LoVo (cell line): ENCODE results near the gene SETD3.

ENCODE experiments used
- DNase-seq: peaks from one replicate; pipeline ENCODE4 v3.0.0-alpha.2; 2016; ENCODE audit warnings: low spot score

The SETD3 gene

DNA sequence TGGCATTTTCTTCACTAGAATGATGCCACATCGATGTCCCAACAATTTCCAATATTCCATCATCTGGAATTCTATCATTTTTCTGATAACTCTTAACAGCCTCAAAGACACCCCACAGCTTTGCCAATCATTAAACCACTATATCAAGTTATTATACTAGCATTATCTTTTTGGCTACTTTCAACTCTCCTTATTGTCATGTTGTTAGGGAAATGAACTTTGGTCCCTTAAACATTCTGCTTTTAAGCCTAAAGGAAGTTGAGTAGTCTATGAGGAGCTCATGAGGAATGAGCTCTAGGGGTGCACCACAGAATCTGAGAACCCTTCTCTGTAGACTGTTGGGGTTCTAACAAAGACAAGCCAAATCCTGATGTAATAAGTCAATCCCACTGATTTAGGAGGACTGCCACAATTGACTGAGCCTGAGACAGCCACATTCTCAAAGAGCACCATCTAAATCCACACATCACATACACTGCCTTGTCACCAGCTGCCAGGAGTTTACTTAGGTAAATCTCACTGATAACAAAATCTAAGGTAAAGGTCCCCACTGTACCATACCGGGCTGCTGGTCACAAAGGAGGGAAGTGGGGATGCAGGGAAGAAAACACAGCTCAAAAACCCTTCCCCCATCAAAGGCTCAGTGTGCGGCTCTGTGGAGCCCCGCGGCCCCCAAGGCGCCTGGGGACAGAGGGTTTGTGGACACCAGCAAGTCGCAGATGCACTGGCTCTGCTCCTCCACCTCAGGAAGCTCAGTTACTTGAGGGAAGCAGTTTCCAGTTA, 58.2 kb downstream of the SETD3 start:
- DNase-seq: peak; percentile 30

DNA sequence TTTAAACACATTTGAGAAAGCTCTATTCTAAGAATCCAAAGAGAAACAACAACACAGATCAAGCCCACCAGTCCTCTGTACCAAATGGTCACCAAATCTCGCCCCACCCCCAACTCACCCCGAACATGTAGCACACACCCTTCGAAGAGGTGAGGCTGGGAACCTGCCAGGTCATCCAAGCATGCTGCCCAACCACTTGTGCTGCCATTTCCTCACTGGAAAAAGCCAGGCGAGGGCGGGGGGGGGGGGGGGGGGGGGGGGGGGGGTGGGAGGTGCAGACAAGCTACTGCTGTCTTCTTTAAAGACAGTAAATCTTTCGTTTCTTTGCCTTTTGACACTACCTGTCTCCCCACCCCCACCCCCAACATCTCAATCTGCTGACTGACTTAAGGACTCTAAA, 59.9 kb downstream of the SETD3 start:
- no peak for DNase-seq

DNA sequence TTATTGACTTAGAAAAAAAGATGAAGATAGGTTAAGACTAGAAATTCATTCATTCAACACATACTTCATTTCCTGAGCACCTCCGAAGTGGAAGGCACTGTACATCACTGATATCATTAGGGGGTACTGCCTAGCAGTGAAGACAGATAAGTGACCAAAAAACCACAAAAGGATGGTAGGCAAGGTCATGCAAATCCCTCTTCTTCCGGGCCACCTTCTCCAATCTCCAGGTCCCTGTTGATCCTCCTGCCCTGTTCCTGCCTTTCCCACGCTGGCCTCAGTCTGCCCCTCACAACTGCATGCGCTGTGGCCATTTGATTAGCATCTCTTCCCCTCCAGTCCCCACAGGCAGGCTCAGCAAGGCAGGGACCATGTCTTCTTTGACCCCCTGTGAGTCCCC, 60.8 kb downstream of the SETD3 start:
- no peak for DNase-seq

DNA sequence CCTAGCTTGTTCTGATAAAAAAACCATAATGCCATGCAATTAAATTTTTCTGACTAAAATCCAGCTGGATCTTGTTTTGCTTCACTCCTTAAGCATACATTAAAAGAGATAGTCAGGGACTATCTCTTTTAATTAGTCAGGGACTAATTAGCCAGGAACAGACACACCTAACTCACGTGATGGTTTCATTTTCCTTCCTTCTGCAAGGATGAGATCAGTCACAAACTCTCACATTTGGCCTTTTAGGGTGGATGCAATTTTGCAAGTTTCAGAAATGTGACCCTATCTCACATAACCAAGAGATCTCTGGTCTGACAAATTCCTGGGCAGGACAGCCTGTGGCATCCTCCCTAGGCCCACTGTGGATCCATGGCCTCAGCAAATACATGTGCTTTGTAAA, 62.4 kb downstream of the SETD3 start:
- DNase-seq: no peak

- no peak for DNase-seq
Measured at GRCh38 chr14:99416909-99417308, 63.8 kb downstream of the SETD3 start.

DNA sequence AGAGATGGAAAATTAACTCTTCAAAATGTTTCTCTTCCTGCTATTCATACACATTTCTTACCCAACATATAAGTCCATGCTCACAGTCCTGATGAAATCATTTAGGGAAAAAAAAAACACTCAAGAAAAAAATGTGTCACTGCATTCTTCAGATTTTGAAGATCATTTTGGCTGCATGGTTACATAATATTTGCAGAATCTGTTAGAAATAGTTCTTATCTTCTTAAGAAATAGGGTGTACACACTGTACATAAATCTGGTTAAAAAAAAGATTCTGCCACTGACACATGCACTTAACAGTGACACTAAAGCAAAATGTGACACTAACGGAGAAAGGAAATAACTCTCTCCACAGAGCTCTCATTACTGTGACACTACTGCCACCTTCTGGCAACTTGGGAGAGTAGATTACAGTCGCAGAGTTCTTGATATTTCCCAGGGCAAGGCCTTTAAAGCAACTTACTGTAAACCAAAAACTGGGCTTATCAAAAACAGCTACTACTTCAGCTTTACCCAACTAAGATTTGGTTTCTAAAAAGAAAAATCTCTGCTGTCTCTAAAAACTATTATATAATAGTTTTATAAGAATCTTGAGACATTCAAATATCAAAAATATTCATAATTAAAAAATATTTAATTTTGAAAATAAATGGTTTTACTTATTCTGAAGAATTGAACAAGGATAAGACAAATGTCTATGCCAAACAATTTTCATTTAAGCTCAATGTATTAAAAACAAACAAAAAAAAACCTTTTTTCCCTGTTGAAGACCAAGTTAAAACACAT, 65.0 kb downstream of the SETD3 start:
- peak; percentile 76 for DNase-seq

DNA sequence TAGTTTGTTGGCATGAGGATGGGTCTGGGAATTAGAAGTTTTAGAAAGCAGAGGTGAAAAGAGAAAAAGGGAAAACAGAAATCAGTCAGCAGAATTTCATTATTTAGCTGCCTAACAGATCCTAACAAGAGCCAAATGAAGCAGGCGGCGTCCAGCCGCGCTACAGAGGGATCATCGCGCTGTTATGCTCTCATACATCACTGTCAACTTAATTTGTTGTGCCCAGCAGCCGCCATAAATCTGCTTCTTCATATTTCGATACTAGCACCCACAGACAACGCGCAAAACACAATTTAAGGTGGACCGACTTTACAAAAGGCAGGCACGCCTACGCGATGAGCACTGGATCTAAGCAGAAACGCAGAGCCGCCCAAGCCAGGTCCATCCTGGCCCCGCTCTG, 66.7 kb downstream of the SETD3 start:
- DNase-seq: no peak

DNA sequence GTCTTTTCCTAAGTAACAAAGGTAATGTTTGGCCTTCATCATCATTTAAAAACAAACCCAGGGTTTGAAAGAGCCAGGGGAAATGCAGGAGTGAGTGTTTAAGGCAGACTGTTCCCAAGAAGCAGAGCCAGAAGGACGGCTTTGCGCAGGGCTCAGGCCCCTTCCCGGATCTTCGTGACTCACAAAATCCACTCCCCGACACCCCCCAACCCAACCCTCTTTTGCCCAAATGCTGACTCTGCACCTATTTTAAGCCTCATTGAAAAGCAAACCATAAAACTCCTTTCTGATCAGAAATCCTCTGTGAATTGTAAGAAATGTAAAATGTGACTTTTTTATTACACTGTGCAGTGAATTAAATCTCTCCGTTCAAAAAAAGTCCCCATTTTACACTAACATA, 67.5 kb downstream of the SETD3 start:
- no peak for DNase-seq

- DNase-seq: no peak
Measured at GRCh38 chr14:99412117-99413061, 68.3 kb downstream of the SETD3 start.

DNA sequence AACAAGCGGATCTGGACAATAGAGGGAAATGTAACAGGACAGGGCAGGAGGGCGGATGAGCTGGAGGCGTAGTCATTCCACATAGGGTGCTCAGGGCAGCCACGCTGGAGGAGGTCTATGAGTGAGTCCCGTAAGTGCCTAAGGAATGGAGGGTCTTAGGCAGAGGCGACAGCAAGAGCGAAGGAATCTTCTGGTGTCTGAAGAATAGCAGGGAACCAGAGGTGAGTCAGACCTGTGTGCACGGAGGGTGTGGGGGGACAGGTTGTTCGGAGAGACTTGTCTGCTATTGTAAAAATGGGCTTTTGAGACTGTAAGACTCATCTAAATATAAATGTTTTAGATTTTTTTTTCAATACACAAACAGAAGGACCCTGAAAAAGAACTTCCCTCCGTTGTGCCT, 70.6 kb downstream of the SETD3 start:
- no peak for DNase-seq

- DNase-seq: no peak
Measured at GRCh38 chr14:99408971-99409289, 71.7 kb downstream of the SETD3 start.

DNA sequence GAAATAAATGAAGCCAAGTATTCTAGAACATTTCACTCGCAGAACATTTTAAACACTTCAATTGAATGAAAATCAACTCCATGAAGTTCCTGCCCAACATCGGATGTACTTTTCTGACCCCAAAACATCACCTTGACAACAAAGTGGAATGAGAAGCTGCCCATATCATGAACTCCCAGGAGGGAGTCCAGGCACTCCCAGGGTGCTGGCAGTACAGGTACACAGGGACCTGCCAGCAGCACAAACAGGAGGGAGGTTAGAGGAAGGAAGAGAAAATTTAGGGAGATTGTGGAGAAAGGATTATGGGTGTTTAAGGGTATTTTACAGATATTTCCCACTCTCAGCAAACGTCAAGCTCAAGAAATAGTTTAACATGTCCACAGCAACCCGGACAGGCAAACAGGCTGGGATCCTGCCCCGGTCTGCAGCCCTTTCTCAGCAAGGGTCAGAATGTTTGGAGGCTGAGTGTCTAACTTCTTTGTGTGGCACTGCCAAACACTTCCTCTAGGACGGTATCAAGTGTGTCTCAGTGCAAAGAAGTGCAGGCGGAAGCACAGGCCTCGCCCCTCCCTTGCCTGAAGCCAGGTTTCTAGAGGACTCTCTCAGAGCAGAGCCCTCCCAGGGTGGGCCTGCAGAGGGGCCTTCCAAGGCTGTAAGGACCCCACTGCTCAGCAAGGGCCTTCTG, 72.2 kb downstream of the SETD3 start:
- DNase-seq: no peak

DNA sequence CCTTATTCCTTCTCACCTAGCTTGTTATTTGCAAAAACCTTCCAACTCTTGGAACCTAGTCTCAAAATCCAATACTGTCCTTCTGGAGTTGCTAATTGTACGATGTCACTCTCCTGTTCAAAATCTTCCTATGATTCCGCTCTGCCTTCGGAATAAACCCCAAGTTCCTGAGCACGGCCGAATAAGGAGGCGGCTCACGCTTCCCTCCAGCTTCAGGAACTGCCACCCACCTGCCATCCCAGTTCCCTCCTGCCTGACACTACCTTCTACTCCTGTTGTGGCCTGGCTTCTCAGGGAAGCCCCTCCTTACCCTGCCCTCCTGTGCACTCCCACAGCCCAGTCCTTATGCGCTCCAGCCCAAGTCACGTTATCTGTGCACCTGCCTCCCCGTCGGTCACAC, 73.2 kb downstream of the SETD3 start:
- DNase-seq: no peak

- no peak for DNase-seq
Measured at GRCh38 chr14:99402950-99403349, 77.7 kb downstream of the SETD3 start.

GRCh38 chr14:99402285-99402648, 78.4 kb downstream of the SETD3 start:
- DNase-seq: no peak

DNA sequence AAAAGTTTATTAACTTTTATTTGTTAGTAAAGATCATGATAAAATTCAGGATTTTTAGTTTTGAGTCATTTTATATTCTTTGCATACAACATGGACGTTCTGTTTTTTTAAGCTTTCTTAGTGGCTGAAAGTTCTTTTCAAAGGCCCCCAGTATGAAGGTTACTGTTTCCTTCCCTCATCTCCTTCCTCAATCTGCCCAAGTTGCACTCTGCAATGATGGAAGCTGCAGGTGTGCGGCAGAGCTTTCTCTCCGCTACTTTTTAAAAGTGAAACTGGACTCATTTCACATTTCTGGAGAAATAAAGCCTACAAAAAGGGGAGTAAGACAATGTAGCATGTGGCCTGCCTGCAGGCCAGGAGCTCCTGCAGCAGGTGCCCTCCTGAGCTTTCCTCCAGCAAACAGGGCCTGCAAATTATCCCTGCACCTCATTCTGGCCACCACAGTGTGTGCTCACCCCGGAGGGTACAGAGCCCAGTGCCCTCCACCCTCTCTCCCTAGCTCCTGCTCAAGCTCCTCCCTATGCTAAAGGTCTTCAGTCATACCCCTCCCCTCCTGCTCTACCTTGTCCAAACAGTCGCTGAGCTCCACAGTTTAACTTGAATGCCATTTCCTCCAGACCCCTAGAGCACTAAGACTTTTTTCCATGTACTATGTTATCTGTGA, 78.9 kb downstream of the SETD3 start:
- DNase-seq: no peak

- DNase-seq: no peak
Measured at GRCh38 chr14:99401211-99401610, 79.4 kb downstream of the SETD3 start.

DNA sequence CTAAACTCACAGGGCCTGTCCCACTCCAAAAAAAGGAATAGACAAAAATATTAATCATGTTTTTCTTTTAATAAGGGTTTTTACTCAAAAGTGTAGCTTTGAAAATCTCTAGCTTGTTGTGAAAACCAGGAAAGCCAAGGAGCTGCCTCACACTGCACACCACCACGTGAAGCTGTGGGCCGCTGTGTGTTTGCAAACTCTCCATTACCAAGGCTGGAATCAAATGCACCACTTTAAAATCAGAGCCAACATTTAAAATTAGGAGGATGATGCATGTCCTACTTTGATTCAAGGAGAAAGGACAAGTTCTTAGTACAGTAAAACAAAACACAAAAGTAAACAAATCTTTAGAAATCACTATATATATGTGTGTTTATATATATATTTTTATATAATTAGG, 83.0 kb downstream of the SETD3 start:
- DNase-seq: no peak

- no peak for DNase-seq
Measured at GRCh38 chr14:99395909-99396530, 84.6 kb downstream of the SETD3 start.

DNA sequence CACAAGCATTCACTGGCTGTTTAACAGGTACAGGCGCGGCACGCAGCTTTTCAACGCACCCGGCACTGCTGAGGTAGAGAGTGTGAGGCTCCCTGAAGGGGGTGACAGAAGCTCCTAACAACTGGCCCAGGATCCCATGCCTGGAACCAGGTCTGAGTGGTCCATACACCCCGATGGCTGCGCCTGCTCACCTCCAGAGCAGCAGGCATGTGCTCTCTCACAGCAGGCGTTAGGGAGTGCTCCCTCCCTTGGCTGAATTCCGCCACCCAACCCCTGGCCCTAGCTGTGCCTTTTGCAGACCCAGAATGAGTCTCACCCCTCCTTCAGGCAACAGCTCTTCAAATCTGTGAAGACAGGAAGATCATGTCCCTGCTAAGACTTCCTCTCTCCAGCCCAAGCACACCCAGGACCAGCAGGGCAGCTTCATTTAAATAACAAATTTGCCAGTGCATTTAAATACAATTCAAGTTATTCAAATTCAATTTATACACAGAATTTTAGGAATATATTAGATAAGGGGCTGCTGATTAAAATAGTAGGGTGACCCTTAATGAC, 86.0 kb downstream of the SETD3 start:
- DNase-seq: no peak
